ENCODE measurements around the gene GPBAR1.

GPBAR1 gene

DNA sequence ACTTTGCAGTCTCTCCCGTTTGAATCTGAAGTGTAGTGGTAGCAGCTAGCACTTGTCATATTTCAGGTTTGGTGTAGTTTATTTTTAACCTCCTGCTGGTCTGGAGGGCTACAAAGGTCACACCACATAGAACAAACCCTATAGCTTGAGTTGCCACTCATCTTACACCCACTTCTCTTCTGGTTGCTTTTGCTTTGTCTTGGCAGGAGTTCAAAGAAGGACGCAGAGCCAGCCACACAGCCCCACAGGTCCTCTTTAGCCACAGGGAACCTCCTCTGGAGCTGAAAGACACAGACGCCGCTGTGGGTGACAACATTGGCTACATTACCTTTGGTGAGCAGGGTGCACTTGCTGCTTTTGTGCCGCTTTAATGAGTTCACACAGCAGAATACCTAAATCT lies 15.6 kb upstream of the GPBAR1 start:
- DNase-seq, result peak; percentile 22

- DNase-seq, result no peak
Measured at GRCh38 chr2:218249691-218250090, 11.1 kb upstream of the GPBAR1 start.

- DNase-seq, result no peak
Measured at GRCh38 chr2:218252509-218253231, 8.1 kb upstream of the GPBAR1 start.

GRCh38 chr2:218253232-218253625 lies 7.6 kb upstream of the GPBAR1 start:
- DNase-seq, result no peak

DNA sequence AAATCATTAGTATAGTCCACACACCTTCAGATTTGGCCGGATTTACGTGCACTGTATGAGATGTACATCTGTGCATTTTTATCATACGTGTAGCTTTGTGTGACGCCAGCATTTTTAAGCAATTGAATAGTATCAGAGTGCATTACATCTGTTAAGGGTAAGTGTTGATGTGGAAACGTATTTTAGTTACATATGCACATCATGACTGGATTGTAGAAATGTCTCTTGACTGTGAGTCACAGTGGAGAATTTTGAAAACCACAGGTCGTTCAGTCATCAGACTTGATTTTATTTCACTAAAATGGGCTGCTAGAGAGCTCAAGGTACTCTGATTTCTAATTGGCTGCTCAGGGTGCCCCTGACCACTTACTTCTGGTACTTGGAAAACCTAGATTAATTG lies 5.4 kb upstream of the GPBAR1 start:
- DNase-seq, result no peak

- DNase-seq, result no peak
Measured at GRCh38 chr2:218256612-218257350, 4.0 kb upstream of the GPBAR1 start.

DNA sequence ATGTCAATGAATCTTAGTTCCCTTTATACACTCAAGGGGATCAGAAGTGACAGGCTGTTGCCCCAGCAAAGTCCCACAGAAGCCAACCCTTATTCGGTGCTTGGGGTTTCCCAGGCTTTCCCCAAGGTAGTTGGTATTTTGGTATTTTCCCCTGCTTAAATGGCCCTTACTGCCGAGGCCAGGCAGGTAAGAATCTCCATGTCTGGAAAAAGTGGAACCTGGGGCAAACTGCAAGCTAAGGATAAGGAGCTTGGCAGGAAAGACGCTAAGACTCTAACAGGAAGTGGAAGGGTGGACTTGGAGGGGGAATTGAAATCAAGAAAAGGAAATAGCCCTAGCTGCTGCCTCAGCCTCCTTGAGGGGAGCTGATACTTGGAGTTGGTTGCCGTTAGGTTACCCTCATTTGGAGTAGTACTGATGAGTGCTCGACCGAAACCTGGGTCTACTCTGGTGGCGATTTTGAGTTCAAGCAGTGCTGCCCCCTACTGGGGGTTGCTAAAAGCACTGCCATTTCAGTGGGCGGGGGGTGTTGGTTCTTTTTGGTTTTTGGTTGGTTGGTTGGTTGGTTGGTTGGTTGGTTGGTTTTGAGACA lies 3.3 kb upstream of the GPBAR1 start:
- DNase-seq, result peak; percentile 34

DNA sequence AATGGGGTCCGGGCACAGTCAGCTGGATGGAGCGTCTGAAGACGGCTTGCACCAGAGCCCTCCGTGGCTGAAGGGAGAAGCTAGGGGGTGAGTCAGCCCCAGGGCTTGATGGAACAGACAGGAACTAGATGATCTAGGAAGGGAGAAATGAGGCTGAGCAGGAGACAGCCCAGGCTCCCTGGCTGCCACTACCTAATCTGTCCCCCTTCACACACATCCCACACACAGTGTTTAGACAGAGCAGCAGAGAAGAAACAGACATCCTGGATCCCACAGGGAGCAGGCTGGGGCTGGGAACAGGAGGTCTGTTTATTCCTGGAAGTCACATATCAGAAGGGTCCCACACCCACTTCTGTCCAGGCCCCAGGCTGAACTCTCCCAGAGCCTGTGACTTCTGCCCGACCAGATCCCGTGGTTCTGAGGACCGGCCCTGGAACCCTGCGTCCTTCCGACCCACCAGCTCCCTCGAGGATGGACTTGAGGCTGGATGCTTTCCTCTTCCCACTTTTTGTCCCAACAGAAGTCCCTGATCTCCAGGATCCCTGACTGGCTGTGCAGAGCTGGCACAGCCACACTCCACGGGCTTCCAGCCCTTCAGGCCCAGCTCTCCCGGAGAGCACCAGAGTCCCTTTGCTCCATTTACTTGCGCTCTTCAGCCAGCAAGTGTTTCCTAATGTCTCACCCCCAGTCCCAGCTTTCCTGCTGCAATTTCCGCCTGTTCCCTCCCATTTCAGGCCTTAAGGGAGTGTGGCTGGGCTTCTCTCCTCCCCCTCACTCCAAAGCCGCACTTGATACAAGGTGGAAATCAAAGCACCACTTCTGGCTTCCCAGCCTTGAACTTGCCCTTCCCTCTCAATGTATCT lies 1.5 kb upstream of the GPBAR1 start:
- no peak for DNase-seq

DNA sequence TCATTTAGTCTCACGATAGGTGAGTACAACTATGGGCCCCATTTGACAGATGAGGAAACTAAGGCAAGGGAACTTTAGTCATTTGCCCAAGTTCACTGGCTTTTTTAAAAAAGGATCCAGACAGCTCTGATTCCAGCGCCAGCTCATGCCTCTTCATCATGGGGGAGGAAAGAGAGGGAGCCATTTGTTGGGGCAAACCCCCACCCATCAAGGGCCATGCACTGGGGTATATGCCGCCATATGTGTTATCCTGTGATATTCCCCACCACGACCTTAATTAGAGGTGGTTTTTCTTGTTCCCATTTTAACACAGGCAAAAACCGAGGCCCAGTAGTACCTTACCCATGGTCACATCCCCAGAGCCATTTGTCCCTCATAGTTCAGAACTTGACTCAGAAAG lies 649 bp upstream of the GPBAR1 start:
- DNase-seq, result no peak

GRCh38 chr2:218261423-218262236 lies 815 bp downstream of the GPBAR1 start:
- peak; percentile 80 for DNase-seq

DNA sequence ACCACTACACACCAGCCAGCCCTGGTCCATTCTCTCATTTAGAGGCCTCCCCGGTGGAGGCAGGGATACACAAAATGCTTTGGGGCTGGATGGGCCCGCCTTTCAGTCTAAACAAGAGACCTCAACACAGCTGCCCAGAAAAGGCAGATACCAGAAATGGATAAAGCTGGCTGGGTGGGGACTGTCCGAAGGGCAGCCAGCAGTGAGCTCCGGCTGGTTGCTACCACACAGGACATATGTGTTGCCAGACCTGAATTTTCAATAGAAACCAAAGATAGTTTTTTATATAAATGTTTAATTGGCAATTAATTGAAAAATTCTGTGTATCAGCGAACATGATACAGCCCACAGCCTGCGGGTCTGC lies 1.4 kb downstream of the GPBAR1 start:
- peak; percentile 32 for DNase-seq

DNA sequence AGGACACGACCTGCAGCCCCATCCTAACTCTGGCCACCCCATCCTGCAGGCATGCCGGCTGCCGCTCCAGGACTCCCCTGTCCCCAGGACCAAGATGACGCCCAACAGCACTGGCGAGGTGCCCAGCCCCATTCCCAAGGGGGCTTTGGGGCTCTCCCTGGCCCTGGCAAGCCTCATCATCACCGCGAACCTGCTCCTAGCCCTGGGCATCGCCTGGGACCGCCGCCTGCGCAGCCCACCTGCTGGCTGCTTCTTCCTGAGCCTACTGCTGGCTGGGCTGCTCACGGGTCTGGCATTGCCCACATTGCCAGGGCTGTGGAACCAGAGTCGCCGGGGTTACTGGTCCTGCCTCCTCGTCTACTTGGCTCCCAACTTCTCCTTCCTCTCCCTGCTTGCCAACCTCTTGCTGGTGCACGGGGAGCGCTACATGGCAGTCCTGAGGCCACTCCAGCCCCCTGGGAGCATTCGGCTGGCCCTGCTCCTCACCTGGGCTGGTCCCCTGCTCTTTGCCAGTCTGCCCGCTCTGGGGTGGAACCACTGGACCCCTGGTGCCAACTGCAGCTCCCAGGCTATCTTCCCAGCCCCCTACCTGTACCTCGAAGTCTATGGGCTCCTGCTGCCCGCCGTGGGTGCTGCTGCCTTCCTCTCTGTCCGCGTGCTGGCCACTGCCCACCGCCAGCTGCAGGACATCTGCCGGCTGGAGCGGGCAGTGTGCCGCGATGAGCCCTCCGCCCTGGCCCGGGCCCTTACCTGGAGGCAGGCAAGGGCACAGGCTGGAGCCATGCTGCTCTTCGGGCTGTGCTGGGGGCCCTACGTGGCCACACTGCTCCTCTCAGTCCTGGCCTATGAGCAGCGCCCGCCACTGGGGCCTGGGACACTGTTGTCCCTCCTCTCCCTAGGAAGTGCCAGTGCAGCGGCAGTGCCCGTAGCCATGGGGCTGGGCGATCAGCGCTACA lies 2.1 kb downstream of the GPBAR1 start:
- no peak for DNase-seq

- no peak for DNase-seq
Measured at GRCh38 chr2:218263817-218264641, 3.2 kb downstream of the GPBAR1 start.

DNA sequence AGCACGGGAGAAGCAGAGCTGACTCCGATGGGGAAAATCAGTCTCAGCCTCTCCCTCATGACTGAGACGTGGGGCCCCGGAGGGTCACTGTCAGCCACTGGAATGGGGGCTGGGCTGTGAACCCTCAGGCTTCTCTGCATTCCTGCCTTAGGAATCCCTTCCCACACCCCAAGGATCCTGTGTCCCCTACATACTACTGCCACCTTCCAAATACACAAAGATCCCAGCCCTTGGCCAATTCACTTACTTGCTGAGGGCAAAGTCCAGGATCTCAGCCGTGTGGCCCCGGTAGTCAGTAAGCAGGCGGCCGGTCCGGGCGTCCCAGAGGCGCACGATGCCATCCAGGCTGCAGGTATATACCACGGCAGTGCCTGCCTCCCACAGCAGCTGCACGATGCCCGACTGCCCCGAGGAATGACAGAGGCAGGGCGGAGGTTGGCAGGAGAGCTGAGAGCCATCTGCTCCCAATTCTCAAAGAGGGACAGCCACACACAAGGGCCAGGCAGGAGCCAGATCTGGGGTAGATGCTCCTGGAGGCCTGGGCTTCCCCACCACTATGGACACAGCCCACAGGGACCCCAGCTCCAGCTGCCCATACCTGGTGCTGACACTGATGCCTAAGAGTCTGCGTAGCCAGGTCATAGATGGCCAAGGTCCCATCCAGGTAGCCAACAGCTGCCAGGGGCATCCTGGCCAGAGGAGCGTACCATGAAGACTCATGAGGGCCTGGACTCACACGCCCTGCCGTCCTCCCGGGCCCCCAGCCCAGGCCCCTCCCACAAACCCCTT lies 4.2 kb downstream of the GPBAR1 start:
- no peak for DNase-seq

- no peak for DNase-seq
Measured at GRCh38 chr2:218265626-218266025, 4.8 kb downstream of the GPBAR1 start.

- no peak for DNase-seq
Measured at GRCh38 chr2:218266316-218266979, 5.6 kb downstream of the GPBAR1 start.

GRCh38 chr2:218267259-218267658 lies 6.4 kb downstream of the GPBAR1 start:
- no peak for DNase-seq

DNA sequence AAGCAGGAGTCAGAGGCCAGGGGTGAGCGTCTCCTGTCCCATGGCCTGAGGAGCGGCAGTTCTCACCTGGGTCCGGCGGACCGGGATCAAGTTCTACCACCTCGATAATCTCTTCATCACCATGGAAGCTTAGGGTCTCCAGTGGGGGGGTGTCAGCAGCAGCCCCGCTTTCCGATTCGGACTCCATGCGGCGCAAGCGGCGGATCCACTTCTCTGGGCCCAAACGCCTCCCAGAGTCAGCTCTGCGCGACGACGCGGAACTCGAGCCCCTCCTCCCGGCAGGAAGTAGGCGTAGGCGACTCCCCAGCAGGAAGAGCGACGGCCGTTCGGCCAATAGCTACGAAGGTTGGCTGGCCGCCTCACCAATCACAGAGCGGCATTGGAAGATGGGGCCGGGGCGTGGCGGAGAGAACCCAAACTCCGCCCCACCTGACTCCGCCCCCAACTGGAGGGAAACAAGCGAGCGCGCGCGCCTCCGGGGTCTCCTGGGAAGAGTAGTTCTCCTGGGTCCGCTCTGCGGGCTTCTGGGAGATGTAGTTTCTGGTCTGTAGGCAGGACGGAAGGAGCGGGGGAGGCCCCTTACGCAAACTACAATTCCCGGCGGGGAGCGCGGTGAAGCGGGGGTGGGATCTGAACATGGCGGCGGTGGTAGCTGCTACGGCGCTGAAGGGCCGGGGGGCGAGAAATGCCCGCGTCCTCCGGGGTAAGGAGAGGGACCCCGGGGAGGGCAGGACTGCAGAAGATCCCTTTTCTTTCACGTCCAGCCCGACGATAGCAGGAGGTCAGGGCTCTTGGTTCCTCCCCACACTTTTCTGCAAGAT lies 9.3 kb downstream of the GPBAR1 start, which contains the start of the genes AAMP and PNKD:
AAMP (minus strand) TSS at position 238 of the 821 bp plus-strand sequence; CDS start at position 187, 51 bp downstream.
PNKD (plus strand) TSS at position 620 of the 821 bp plus-strand sequence; CDS start at position 637, 17 bp downstream.
- peak; percentile 99 for DNase-seq

All from DMS53 (cell line).